Right ventricle myocardium inferior (tissue), 1 donor: Measurements from ENCODE around the gene EHBP1L1. TPM values are rescaled to one million over a fixed set of nuclear protein-coding genes. Genes with fewer than 3 reads are reported as not detected.
A peak's percentile ranks its signal among the peaks of the same experiment; 100 is the strongest.
"Not testable (repeated sequence)": the region's sequence is repeated elsewhere in the genome, so short reads cannot be mapped to it uniquely, and the experiment has no call there.

Source experiments
- ATAC-seq: fragments of 200-7000 bp; cut with Tn5 transposase; one replicate; pipeline ENCODE4 v1.9.1; 2020; ENCODE audit warnings: mild to moderate bottlenecking, moderate library complexity
- DNase-seq: peaks from one replicate; pipeline ENCODE4 v3.0.0; 2021; ENCODE audit errors: missing footprints
- intact Hi-C: fragments of 100-400 bp; cut with DNase I; formaldehyde crosslinking; loops from one replicate; pipeline ENCODE4 v1.11.0; 2022
- total RNA-seq: library from RNA; stranded (reverse); fragmentation: NEBNext Ultra II Directional; extraction: Animal tissue kit (Norgen Biotek cat#: 25700); gene quantifications from one replicate; pipeline ENCODE4 v1.2.1, GENCODE V29; 2021
- donor health status: DM: no; HTN: yes; CAD: no; lungs with severe emphysema.

EHBP1L1 gene
- total RNA-seq, 1 donor from 2014 or later: 61.0 TPM

DNA sequence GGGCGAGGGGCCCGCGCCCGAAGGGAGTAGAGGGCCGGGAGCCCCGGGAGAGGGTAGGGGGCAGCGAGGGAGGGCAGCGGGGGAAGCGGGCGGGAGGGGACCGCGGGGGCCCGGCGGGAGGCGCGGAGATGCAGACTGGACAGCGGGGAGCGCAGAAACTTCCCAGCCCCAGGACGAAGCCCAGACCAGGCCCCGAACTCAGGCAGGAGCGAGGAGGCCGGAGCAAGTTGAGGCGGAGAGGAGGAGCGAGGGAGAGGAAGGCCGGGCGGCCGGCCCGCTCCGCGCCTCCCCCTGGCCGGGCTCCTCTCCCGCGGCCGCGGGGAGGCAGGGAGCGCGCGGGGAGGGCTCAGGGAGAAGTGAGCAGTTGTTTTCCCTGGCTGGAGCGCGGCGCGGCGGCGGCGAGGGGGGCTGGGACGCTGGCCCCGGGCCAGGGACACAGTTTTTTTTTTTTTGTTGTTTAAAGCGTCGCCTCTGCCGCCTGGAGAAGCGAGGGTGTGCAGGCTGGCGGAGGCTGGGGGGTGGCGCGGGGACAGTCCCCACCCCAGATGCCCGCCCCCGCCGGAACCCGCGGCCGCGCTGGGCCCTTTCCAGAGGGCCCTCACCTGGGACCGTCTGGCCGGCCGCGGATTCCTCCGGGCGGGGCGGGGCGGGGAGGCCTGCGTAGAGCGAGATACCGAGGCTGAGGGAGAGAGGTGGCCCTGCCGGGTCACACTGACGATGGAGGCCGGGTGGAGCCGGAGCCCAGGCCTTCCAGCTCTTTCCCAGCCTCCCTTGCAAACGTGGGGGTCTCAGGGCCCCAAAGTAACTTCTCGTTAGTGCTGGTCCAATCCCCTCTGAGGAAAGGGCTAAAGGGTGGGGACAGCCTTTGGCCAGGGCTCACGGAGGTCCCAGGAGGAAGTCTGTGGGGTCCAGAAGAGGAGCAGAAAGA, 17.6 kb upstream of the EHBP1L1 start, which contains the start of gene LTBP3:
Gene LTBP3, minus strand, starts transcription at position 358 of the 928 bp plus-strand sequence. CDS start 400 bp downstream, outside the sequence.
- intact Hi-C loops: loop anchor here (1.0 kb wide), 1 partner anchor 141 kb away; no protein-coding TSS in a partner anchor
- DNase-seq (peak; percentile 92), ATAC-seq (peak; percentile 90)

DNA sequence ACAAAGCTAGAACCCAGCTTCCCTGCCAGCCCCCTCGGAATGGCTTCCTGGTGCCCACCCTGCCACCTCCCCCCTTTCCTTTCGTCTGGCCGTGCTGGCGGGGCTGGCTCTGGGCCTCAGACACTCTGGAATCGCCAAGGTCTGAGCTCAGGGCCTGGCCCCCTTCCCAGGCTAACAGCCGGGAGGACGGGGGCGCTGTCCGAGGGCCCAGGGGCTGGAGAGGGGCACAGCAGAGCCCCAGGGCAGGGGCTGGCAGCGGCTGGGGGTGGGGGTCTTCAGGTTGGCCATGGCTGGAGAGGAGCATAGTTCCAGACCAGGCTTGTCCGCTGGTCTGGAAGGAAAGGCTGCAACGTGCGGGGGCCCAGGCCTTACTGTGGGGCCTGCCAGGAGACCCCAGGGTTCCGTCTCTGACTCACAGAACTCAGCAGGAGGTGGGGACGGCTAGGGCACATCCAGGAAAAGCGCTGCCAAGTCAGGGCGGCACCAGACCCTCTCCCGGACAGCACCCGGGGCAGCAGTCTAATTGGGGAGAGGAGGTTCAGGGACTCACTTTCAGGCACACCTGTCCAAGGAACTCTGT, 16.8 kb upstream of the EHBP1L1 start:
- intact Hi-C loops: loop anchor here (1.0 kb wide), 1 partner anchor 142 kb away; no protein-coding TSS in a partner anchor
- DNase-seq: peak; percentile 81
- ATAC-seq: peak; percentile 70

DNA sequence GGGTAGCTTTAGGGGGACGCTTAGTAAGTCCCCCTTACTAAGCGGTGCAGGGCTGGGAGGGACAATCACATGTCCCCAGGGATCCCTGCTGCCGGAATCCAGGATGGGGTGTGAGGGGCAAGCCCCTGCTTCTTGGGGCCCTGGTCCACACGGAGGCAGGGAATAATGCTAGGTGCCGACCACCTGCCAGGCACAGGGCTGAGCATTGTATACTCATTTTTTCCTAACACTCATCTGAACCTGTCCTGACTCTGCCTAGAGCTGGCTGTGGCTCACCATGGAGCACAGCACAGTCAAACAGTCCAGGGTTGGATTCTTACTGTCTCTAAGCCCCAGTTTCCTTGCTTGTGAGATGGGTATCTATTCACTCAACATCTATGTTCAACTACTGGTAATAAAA, 16.3 kb upstream of the EHBP1L1 start:
- DNase-seq (peak; percentile 35), ATAC-seq (no peak)
- intact Hi-C loops: no loop called here

DNA sequence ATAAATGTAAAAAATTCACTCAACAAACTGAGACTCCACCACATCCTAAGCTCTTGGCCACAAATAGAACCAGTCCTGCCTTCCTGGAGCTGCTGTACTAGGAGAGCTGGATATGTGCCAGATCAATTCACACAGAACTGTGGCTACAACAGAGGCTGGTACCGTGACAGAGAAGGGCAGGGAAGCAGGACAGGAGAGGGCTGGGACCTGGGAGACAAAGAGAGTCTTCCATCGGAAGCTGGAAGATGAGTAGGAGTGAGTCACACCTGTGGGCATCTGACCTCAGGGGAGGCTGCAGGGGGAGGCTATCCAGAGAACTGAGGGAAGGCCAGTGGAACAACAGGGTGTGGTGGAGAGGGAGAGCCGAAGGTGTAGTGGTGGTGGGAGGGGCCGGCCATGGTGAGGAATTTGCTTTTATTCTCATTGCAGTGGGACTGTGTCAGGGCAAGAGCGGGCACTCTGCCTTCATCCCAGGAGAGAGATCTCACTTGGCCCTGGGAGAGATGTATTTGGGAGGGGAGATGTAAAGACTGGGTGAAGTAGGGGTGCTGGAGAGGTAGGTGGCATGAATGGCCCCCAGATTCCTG, 15.8 kb upstream of the EHBP1L1 start:
- intact Hi-C loops: no loop called here
- ATAC-seq: peak; percentile 17
- DNase-seq: no peak

DNA sequence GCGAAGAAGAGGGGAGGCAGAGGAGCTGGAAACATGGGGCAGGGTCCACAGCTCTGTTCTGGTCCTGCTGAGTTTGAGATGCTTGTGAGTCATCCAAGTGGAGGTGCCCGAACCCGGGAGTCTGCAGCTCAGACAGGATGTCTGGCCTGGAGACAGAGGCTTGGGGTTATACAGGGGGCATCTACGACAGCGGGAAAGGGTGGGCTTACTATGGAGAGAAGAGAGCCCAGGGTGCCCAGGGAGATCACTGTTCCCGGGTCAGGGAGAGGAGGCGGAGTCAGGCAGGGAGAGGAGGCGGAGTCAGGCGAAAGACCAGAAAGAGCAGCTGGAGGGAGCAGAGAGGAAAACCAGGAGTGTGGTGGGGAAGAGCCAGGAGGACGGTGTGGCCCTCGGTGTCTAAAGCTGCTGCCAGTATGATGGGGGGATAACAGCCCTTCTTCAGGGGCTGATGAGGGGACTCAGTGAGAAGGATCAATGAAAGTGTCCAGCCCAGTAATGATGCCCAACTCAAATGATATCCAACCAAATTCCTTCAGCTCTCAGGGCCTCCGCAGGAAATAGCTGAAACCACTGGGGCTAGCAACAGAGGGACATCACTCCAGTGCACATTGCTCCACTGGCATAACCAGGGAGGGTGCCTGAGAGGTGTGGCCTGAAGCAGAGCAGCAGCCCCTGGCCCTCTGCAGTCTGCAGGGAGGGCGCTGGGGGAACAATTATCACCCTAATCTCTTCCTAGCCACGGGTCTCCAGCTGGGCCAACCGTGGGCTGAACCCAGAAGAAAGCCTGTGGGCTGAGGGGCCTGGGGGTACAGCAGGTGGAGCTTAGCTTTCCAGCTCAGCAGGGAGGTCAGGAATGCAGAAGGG, 15.1 kb upstream of the EHBP1L1 start:
- no peak for ATAC-seq
- intact Hi-C loops: no loop called here
- DNase-seq: peak; percentile 75

DNA sequence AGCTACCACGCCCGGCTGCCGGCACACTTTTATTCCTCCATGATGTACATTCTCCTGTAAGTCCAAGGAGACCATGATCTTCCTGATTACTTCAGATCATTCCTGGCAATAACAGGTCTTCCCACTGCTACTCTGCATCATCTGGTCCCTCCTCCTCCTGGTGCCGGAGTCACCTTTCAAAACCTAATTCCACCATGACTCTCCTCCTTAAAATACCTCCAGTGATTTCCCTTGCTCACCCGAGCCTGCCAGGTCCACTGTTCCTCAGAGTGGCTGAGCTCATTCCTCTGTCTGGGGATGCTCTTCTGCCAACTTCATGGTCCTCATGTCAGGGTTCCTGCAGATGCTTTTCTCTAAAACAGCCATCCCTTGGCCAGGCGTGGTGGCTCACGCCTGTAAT, 13.8 kb upstream of the EHBP1L1 start:
- intact Hi-C loops: no loop called here
- DNase-seq (no peak), ATAC-seq (no peak)

DNA sequence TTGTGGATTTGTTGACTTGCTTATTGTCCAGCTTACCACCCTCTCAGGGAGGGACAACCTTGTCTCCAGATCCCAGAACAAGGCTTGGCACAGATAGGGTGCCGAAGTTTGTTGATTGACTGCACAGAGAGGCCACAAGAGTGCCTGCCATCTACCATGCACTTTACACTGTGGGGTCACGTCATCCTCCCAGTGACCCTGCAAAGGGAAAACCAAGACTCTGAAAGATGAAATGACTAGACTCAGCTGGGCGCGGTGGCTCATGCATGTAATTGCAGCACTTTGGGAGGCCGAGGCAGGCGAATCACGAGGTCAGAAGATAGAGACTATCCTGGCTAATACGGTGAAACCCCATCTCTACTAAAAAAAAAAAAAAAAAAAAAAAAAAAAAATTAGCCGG, 13.1 kb upstream of the EHBP1L1 start:
- intact Hi-C loops: no loop called here
- DNase-seq (no peak), ATAC-seq (no peak)

DNA sequence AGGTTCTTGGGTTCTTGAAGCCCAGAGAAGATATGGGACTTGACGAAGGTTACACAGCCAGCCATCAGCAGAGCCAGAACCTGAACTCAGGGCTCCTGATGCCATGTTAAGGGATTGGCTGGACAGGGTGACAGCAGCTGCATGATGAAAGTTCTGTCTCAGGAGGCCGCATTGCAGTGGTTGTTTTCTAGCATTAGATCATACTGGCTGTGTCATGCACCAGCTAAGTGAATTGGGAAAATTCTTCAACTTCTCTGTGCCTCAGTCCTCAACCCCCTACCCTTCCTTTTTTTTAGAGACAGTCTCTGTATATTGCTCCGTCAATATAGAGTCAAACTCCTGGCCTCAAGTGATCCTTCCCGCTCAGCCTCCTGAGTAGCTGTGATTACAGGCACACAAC, 12.3 kb upstream of the EHBP1L1 start:
- no peak for ATAC-seq

DNA sequence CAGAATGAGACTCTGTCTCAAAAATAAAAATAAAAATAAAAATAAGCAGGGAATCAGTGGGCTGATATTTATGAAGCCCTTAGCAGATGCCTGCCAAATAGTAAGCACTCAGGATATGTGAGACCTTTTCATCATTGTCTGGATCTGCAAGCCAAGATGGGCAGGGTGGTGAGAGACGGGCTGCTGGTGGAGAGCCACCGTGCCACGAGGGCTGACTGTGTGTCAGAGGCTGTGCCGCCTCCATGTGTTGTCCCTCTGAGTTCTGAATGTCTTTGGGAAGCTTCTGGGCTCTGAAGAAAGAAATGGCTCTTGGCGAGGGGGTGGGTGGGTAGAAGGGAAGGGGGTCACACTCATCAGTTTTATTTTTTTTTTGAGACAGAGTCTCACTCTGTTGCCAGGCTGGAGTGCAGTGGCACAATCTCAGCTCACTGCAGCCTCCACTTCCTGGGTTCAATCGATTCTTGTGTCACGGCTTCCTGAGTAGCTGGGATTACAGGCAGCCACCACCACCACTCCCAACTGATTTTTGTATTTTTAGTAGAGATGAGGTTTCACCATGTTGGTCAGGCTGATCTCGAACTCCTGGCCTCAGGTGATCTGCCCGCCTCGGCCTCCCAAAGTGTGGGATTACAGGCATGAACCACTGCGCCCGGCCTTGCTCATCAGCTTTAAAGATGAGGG, 10.8 kb upstream of the EHBP1L1 start:
- DNase-seq, intact Hi-C loops, ATAC-seq: not testable (repeated sequence)

More for the DNA sequence above, 12.3 kb upstream of the EHBP1L1 start:
- intact Hi-C loops: no loop called here
- DNase-seq: no peak

DNA sequence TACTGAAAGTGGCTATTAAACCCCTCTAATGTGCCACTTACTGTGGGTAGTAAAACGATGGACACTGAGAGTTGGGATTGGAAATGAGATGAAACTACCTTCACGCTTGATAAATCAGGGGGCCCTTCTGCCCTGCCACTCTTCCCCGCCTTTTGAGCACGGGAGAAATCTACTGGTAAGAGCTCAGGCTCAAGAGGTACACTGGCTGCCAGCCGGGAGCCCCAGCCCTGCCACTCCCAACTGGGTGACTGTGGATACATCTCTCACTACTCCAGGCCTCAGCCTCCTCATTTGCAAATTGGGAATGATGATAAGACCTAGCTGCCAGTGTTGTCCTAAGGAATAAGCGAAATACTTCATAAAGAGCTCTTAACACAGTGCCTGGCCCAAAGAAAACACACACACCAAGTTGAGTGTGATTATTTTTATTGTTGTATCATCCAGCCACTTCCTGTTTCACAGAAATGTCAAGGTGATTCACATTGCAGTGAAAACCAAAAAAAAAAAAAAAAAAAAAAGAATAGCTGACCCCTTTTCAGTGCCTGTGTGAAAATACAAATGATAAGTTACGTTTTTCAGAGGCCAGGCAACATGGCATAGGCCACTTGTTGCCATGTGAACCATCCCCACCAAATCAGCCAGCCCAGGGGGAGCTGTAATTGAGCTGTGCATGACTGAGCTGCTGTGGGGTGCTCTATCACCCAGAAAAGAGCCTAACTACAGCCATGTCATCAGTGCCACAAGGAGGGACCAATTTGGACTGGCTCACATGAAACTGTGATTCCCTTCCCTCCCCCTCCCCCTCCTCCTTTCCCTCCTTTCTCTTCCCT, 10.0 kb upstream of the EHBP1L1 start:
- intact Hi-C loops: no loop called here
- peak; percentile 30 for DNase-seq
- ATAC-seq: no peak

DNA sequence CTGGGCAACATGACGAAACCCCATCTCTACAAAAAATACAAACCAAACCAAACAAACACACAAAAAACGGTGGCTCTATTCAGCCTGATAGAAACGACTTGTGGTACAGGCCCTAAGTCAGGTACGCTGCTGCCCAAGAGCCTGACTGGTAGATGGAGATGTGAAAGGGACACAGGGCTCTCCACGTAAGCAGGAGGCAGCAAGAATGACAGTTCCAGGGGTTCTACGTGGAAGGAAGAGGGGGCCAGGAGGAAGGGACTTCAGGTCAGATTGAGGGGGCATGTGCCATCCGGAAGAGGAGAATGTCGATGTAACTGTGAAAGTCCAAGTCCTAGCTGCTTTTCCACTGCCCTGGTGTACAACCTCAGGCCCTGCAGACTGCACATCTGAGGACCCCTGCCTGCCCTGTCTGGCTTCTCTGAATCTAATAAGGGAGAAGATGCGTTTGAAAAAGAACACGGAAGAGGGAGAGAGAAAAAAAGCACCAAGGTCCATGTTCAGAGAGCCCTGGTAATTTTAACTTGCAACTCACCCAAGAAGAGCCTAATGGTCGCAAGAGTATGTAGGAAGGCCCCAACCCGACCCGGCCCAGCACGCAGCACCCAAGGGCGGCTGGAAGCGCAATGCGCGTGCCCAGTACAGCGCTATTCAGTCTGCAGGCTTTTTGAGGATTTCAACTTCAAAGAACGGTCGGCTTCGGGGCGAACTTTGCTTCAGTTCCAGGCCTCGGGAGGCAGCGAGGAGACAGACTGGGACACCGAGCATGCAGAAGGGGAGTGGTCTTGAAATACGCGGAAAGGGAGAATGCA, 6.5 kb upstream of the EHBP1L1 start:
- DNase-seq: no peak
- intact Hi-C loops: no loop called here
- ATAC-seq: peak; percentile 13

DNA sequence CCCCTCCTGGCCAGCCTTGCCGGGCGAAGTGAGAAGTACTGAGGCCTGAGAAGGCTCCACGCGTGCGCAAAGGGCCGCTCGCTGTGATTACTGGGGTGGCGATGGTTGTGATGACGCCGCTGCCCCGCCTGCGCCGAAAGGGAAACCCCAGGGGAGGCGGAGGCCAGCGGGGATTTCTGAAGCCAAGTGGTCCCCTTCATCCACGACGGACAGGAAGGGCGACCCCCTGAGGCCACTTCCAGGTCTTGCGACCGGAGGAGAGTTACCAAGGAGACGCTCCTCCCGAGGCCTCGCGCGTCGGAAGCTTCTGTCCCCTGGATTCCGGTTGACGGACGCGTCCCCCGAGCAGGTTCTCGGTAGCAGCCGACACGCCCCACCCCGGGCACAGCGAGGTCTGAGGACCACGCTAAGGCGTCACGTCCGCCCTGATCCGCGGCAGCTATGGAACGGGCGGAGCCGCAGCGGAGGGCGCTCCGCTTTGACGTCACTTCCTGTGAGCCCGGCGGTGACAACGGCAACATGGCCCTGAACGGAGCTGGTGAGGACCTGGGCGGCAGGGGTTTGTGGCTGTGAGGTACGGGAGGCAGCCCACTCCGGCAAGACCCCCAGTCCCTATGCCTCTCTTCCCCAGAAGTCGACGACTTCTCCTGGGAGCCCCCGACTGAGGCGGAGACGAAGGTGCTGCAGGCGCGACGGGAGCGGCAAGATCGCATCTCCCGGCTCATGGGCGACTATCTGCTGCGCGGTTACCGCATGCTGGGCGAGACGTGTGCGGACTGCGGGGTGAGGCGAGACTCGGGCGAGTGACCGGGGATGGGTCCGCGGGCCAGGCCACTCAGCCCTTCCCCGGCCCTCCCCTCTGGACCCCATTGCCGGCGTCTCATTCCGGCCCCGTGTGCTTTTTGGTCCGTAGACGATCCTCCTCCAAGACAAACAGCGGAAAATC, 5.6 kb upstream of the EHBP1L1 start, which contains the start of gene ZNRD2:
Gene ZNRD2, plus strand, starts transcription at position 505 of the 946 bp plus-strand sequence. Its CDS starts 15 bp downstream, at position 520.
- ATAC-seq: peak; percentile 90
- DNase-seq: peak; percentile 99
- intact Hi-C loops: loop anchor here (1.0 to 5.0 kb wide), 3 partner anchors 29 to 153 kb away; no protein-coding TSS in a partner anchor

DNA sequence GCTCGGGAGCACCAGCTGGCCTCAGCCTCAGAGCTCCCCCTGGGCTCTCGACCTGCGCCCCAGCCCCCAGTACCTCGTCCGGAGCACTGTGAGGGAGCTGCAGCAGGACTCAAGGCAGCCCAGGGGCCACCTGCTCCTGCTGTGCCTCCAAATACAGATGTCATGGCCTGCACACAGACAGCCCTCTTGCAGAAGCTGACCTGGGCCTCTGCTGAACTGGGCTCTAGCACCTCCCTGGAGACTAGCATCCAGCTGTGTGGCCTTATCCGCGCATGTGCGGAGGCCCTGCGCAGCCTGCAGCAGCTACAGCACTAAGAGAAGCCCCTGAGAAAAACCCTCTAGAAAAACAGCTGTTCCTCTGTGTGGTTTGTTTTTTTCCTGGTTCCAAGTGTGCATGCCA, 4.4 kb upstream of the EHBP1L1 start:
- DNase-seq: no peak
- intact Hi-C loops: loop anchor here (5.0 kb wide), 2 partner anchors 81 to 154 kb away; no protein-coding TSS in a partner anchor
- ATAC-seq: no peak

DNA sequence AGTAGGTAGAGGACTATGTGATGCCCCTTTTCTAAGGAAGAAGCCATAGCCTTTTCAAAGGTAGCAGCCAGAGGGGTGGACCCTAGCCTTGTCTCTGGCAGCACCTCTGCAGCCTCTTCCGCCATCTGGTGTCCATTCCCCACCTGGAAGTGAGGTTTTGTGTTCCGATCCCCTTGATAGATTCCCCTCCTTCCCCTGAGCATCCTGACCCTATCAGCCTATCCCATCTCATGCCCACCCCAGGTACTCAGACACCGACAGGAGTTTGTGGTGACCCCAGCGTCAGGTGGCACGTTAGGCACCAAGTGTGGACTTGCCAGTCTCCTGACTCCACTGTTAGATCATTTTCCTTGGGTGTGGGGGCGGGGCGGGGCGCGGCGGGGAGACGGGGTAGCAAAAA, 3.9 kb upstream of the EHBP1L1 start:
- ATAC-seq (no peak), DNase-seq (no peak)
- intact Hi-C loops: loop anchor here (5.0 kb wide), 2 partner anchors 80 to 155 kb away; no protein-coding TSS in a partner anchor
